Left ventricle myocardium superior (tissue), 1 donor: ENCODE results near the gene ARL16. TPM values are rescaled to one million over a fixed set of nuclear protein-coding genes. Genes with fewer than 3 reads are reported as not detected.
A peak's percentile ranks its signal among the peaks of the same experiment; 100 is the strongest.
"Not testable (repeated sequence)": the region's sequence is repeated elsewhere in the genome, so short reads cannot be mapped to it uniquely, and the experiment has no call there.

ENCODE experiments used
- ATAC-seq: fragments of 200-7000 bp; cut with Tn5 transposase; one replicate; pipeline ENCODE4 v1.9.1; 2020; ENCODE audit warnings: mild to moderate bottlenecking, moderate library complexity
- DNase-seq: peaks from one replicate; pipeline ENCODE4 v3.0.0-alpha.2; 2020
- intact Hi-C: fragments of 100-400 bp; cut with micrococcal nuclease; formaldehyde crosslinking; loops from one replicate; pipeline ENCODE4 v1.11.0; 2022
- total RNA-seq: library from RNA; stranded (reverse); fragmentation: NEBNext Ultra II Directional; extraction: Animal tissue kit (Norgen Biotek cat#: 25700); gene quantifications from one replicate; pipeline ENCODE4 v1.2.1, GENCODE V29; 2021
- donor health status: DM: no; HTN: yes; CAD: no; lungs with severe emphysema.

The ARL16 gene
- total RNA-seq, 1 donor from 2014 or later: 12.0 TPM

- no peak for ATAC-seq
- no peak for DNase-seq
- intact Hi-C loops: no loop called here
Observed at GRCh38 chr17:81681672-81682071, 1.9 kb downstream of the ARL16 start.

GRCh38 chr17:81680150-81680549 is 3.4 kb downstream of the ARL16 start:
- no peak for ATAC-seq
- DNase-seq: no peak
- intact Hi-C loops: no loop called here

- no peak for DNase-seq
- ATAC-seq: no peak
- intact Hi-C loops: no loop called here
Observed at GRCh38 chr17:81676906-81677305, 6.7 kb downstream of the ARL16 start.

- intact Hi-C loops: not testable (repeated sequence)
- peak; percentile 42 for DNase-seq
Observed at GRCh38 chr17:81675515-81676221, 7.9 kb downstream of the ARL16 start.

GRCh38 chr17:81673561-81674258 is 9.9 kb downstream of the ARL16 start:
- intact Hi-C loops: no loop called here
- no peak for ATAC-seq
- DNase-seq: no peak

More at GRCh38 chr17:81675515-81676221, 7.9 kb downstream of the ARL16 start:
- not testable (repeated sequence) for ATAC-seq

GRCh38 chr17:81672954-81673353 is 10.6 kb downstream of the ARL16 start:
- ATAC-seq: no peak
- intact Hi-C loops: no loop called here
- no peak for DNase-seq

- no peak for ATAC-seq
- no peak for DNase-seq
- intact Hi-C loops: no loop called here
Observed at GRCh38 chr17:81672504-81672903, 11.1 kb downstream of the ARL16 start.

GRCh38 chr17:81667754-81668153 is 15.8 kb downstream of the ARL16 start:
- DNase-seq (no peak), ATAC-seq (no peak)
- intact Hi-C loops: no loop called here

GRCh38 chr17:81666342-81667191 is 17.0 kb downstream of the ARL16 start, which contains the start of the genes CCDC137 and OXLD1:
Gene CCDC137 (plus strand): TSS chr17:81666737. CDS start chr17:81666767, 30 bp downstream.
Gene OXLD1 (minus strand): TSS chr17:81666605. CDS start chr17:81666577, 28 bp downstream.
- DNase-seq (peak; percentile 98), ATAC-seq (peak; percentile 99)
- intact Hi-C loops: no loop called here

GRCh38 chr17:81666092-81666341 is 17.6 kb downstream of the ARL16 start:
- intact Hi-C loops: no loop called here
- ATAC-seq: peak; percentile 30
- DNase-seq: no peak

GRCh38 chr17:81665205-81666091 is 18.1 kb downstream of the ARL16 start:
- ATAC-seq (peak; percentile 8), DNase-seq (no peak)
- intact Hi-C loops: no loop called here

GRCh38 chr17:81664051-81664470 is 19.5 kb downstream of the ARL16 start:
- ATAC-seq: no peak
- intact Hi-C loops: no loop called here
- no peak for DNase-seq

- DNase-seq: no peak
- no peak for ATAC-seq
- intact Hi-C loops: no loop called here
Observed at GRCh38 chr17:81662002-81662401, 21.6 kb downstream of the ARL16 start.

GRCh38 chr17:81660441-81660840 is 23.2 kb downstream of the ARL16 start:
- intact Hi-C loops: no loop called here
- no peak for DNase-seq
- no peak for ATAC-seq

GRCh38 chr17:81659038-81659437 is 24.6 kb downstream of the ARL16 start:
- DNase-seq: no peak
- intact Hi-C loops: no loop called here
- ATAC-seq: no peak

- no peak for ATAC-seq
- no peak for DNase-seq
- intact Hi-C loops: no loop called here
Observed at GRCh38 chr17:81656835-81657234, 26.8 kb downstream of the ARL16 start.

GRCh38 chr17:81656118-81656743 is 27.4 kb downstream of the ARL16 start, which contains the start of gene PDE6G:
Gene PDE6G (minus strand): TSS chr17:81656542. CDS start chr17:81653305, 3,237 bp downstream.
- DNase-seq: no peak
- ATAC-seq: no peak
- intact Hi-C loops: no loop called here

GRCh38 chr17:81655378-81656117 is 28.0 kb downstream of the ARL16 start:
- intact Hi-C loops: no loop called here
- DNase-seq (no peak), ATAC-seq (no peak)
